ENCODE measurements around the gene CACNB4.
"Not testable (repeated sequence)": the region's sequence is repeated elsewhere in the genome, so short reads cannot be mapped to it uniquely, and the experiment has no call there.

Gene CACNB4

GRCh38 chr2:151933266-151933804, 165.5 kb downstream of the CACNB4 start:
- no peak for DNase-seq

- DNase-seq, result no peak
These were observed 167.1 kb downstream of the CACNB4 start for GRCh38 chr2:151931756-151932155.

GRCh38 chr2:151931030-151931611, 167.7 kb downstream of the CACNB4 start:
- DNase-seq, result no peak

- DNase-seq, result no peak
These were observed 168.8 kb downstream of the CACNB4 start for GRCh38 chr2:151930042-151930441.

GRCh38 chr2:151928380-151928779, 170.5 kb downstream of the CACNB4 start:
- no peak for DNase-seq

- DNase-seq, result no peak
These were observed 171.2 kb downstream of the CACNB4 start for GRCh38 chr2:151927501-151928221.

GRCh38 chr2:151922845-151923666, 175.8 kb downstream of the CACNB4 start:
- DNase-seq, result peak; percentile 72

GRCh38 chr2:151919786-151920185, 179.1 kb downstream of the CACNB4 start:
- DNase-seq, result peak; percentile 8

GRCh38 chr2:151918308-151918707, 180.5 kb downstream of the CACNB4 start:
- DNase-seq, result peak; percentile 34

GRCh38 chr2:151916632-151917031, 182.2 kb downstream of the CACNB4 start:
- no peak for DNase-seq

GRCh38 chr2:151915629-151916025, 183.2 kb downstream of the CACNB4 start:
- DNase-seq, result not testable (repeated sequence)

- DNase-seq, result no peak
These were observed 183.7 kb downstream of the CACNB4 start for GRCh38 chr2:151914989-151915628.

- DNase-seq, result no peak
These were observed 190.5 kb downstream of the CACNB4 start for GRCh38 chr2:151908204-151908882.

- DNase-seq, result no peak
These were observed 191.3 kb downstream of the CACNB4 start for GRCh38 chr2:151907286-151908203.

- no peak for DNase-seq
These were observed 192.2 kb downstream of the CACNB4 start for GRCh38 chr2:151906633-151906998.

- DNase-seq, result no peak
These were observed 192.7 kb downstream of the CACNB4 start for GRCh38 chr2:151905963-151906632.

- DNase-seq, result peak; percentile 73
These were observed 194.0 kb downstream of the CACNB4 start for GRCh38 chr2:151904807-151905206.

GRCh38 chr2:151904021-151904420, 194.8 kb downstream of the CACNB4 start:
- no peak for DNase-seq

GRCh38 chr2:151902829-151903228, 196.0 kb downstream of the CACNB4 start:
- no peak for DNase-seq

GRCh38 chr2:151900331-151900730, 198.5 kb downstream of the CACNB4 start:
- DNase-seq, result no peak

GRCh38 chr2:151899156-151899555, 199.7 kb downstream of the CACNB4 start:
- DNase-seq, result no peak
